Lung (tissue), 12 donors: ENCODE results near the gene TEAD1. TPM values are rescaled to one million over a fixed set of nuclear protein-coding genes. Genes with fewer than 3 reads are reported as not detected.

Source experiments
- ATAC-seq: fragments of 200-7000 bp; cut with Tn5 transposase; one replicate; pipeline ENCODE4 v1.9.1; 2020; ENCODE audit warnings: moderate number of reproducible peaks; ENCODE audit not compliant: insufficient read depth, low FRiP score
- DNase-seq, 3 donors: peaks; one replicate each; pipeline ENCODE4 v3.0.0-alpha.2; 2013 to 2017
- H3K27ac ChIP-seq, 2 donors: one replicate each; pipeline ENCODE4 v1.5.1; 2013; ENCODE audit warnings: mild to moderate bottlenecking in 2 of 2, moderate library complexity in 2 of 2, control low read depth in 1 of 2, inconsistent platforms in 1 of 2, low read depth in 1 of 2, low read length in 1 of 2
- H3K27me3 ChIP-seq, 3 donors: one replicate each; pipeline ENCODE4 v1.5.1; 2013; ENCODE audit warnings: low read length in 2 of 3; ENCODE audit not compliant: control insufficient read depth in 3 of 3, insufficient read depth in 3 of 3
- H3K36me3 ChIP-seq, 4 donors: one replicate each; pipeline ENCODE4 v1.5.1; 2013; ENCODE audit warnings: low read length in 4 of 4, mild to moderate bottlenecking in 1 of 4, moderate library complexity in 1 of 4; ENCODE audit not compliant: control insufficient read depth in 4 of 4, insufficient read depth in 4 of 4
- H3K4me1 ChIP-seq, 5 donors: one replicate each; pipeline ENCODE4 v1.5.1; 2013; ENCODE audit warnings: low read length in 5 of 5, mild to moderate bottlenecking in 2 of 5, moderate library complexity in 1 of 5; ENCODE audit not compliant: control insufficient read depth in 5 of 5, insufficient read depth in 5 of 5
- H3K4me3 ChIP-seq: one replicate; pipeline ENCODE4 v1.5.1; 2013; ENCODE audit warnings: mild to moderate bottlenecking, control low read depth, moderate library complexity
- H3K9ac ChIP-seq, 2 donors: one replicate each; pipeline ENCODE4 v1.5.1; 2013; ENCODE audit warnings: low read length in 2 of 2, control low read depth in 1 of 2; ENCODE audit not compliant: insufficient read depth in 1 of 2
- H3K9me3 ChIP-seq, 4 donors: one replicate each; pipeline ENCODE4 v1.5.1; 2013; ENCODE audit warnings: low read length in 3 of 4, mild to moderate bottlenecking in 1 of 4, moderate library complexity in 1 of 4; ENCODE audit not compliant: control insufficient read depth in 4 of 4, insufficient read depth in 3 of 4
- CTCF ChIP-seq: IDR thresholded peaks from 2 replicates; pipeline ENCODE4 v1.5.1; 2012; ENCODE audit warnings: mild to moderate bottlenecking; ENCODE audit errors: control extremely low read depth, extremely low read depth
- WGBS, 2 donors: extraction: QIAGEN DNeasy Blood & Tissue Kit; methylation state at CpG; one replicate each; pipeline ENCODE4 v1.1.7; 2013; 5-methylcytosine and 5-hydroxymethylcytosine counted together
- polyA plus RNA-seq, 2 donors: library from polyadenylated mRNA; stranded (reverse); fragments of 200-250 nt; gene quantifications; one replicate each; pipeline ENCODE4 v1.2.1, GENCODE V29; 2013
- total RNA-seq, 2 donors: library from RNA; depleted of rRNA in 1 of 2; stranded (reverse); fragments of >200 nt in 1 of 2; gene quantifications; one replicate each; pipeline ENCODE4 v1.2.1, GENCODE V29; 2014 to 2021
- donor health status: control.
- donor health status: control.
- donor health status: Bipolar disorder and iron deficiency.
- donor health status: healthy.
- donor health status: DM: yes; HTN: yes; CAD: no.

TEAD1 gene
- total and polyA plus RNA-seq, 4 donors: 7.7 to 141 (median 38.8) TPM

GRCh38 chr11:12685229-12685628, 11.0 kb downstream of the TEAD1 start:
- Histone ChIP-seq H3K27me3 (no peaks in the 10 kb centered on the region), H3K36me3 (peaks cover 0 to 4% (median 1%) of the 10 kb centered on the region in 4 donors), H3K4me1 (peaks cover 14 to 59% (median 56%) of the 10 kb centered on the region in 5 donors), H3K27ac (no peak overlapping the region), H3K4me3 (no peak overlapping the region), H3K9ac (peak overlapping the region in 1 of 2 donors; percentile 3), H3K9me3 (no peaks in the 10 kb centered on the region)
- no peak for ATAC-seq
- WGBS, 2 donors: 79 to 85% methylated on average over 3 of the region's 3 CpGs
- no peak for DNase-seq
- TF ChIP-seq CTCF: no peak

- Histone ChIP-seq H3K9ac (no peak overlapping the region), H3K27me3 (no peaks in the 10 kb centered on the region), H3K4me1 (peaks cover 13 to 58% (median 46%) of the 10 kb centered on the region in 5 donors), H3K4me3 (no peak overlapping the region), H3K9me3 (no peaks in the 10 kb centered on the region), H3K27ac (peak overlapping the region in 1 of 2 donors; percentile 45), H3K36me3 (peaks cover 0 to 3% (median 0%) of the 10 kb centered on the region in 4 donors)
- no peak for TF ChIP-seq CTCF
- 88 to 92% methylated on average over 2 of the region's 2 CpGs for WGBS, 2 donors
- no peak for ATAC-seq
- no peak for DNase-seq
Measured at GRCh38 chr11:12686246-12687060, 12.2 kb downstream of the TEAD1 start.

GRCh38 chr11:12687216-12687623, 13.0 kb downstream of the TEAD1 start:
- Histone ChIP-seq H3K4me3 (no peak overlapping the region), H3K27ac (no peak overlapping the region), H3K9ac (peak overlapping the region in 1 of 2 donors; percentile 24), H3K36me3 (no peaks in the 10 kb centered on the region), H3K4me1 (peaks cover 11 to 62% (median 42%) of the 10 kb centered on the region in 5 donors), H3K9me3 (no peaks in the 10 kb centered on the region), H3K27me3 (no peaks in the 10 kb centered on the region)
- DNase-seq (no peak), ATAC-seq (no peak)
- TF ChIP-seq CTCF: no peak
- WGBS, 2 donors: 44% methylated on average over 1 of the region's 1 CpG
